GM19372 (cell line): ENCODE measurements around the gene DOCK2.

Experiments
- ATAC-seq: cut with Tn5 transposase; IDR thresholded peaks from one replicate; pipeline ENCODE4 v1.9.1; 2021; ENCODE audit warnings: mild to moderate bottlenecking, low read depth, moderate library complexity; ENCODE audit not compliant: unreplicated experiment

The DOCK2 gene

GRCh38 chr5:170104299-170104698, 467.2 kb downstream of the DOCK2 start:
- ATAC-seq = no peak

- no peak for ATAC-seq
Measured at GRCh38 chr5:170104710-170105109, 467.6 kb downstream of the DOCK2 start.

GRCh38 chr5:170105642-170106611, 468.9 kb downstream of the DOCK2 start, which contains the start of gene FOXI1:
TSS of gene FOXI1 (plus strand) at chr5:170105897. CDS start at chr5:170105958, 61 bp downstream.
- no peak for ATAC-seq

- ATAC-seq = no peak
Measured at GRCh38 chr5:170107674-170108073, 470.6 kb downstream of the DOCK2 start.

GRCh38 chr5:170108266-170108785, 471.3 kb downstream of the DOCK2 start:
- ATAC-seq = no peak

GRCh38 chr5:170109059-170110031, 472.3 kb downstream of the DOCK2 start:
- ATAC-seq = no peak

GRCh38 chr5:170110403-170111087, 473.5 kb downstream of the DOCK2 start:
- ATAC-seq = no peak

- ATAC-seq = no peak
Measured at GRCh38 chr5:170111088-170111785, 474.2 kb downstream of the DOCK2 start.

- ATAC-seq = no peak
Measured at GRCh38 chr5:170112876-170113521, 475.9 kb downstream of the DOCK2 start.

- ATAC-seq = no peak
Measured at GRCh38 chr5:170113522-170113900, 476.4 kb downstream of the DOCK2 start.

GRCh38 chr5:170114271-170114670, 477.2 kb downstream of the DOCK2 start:
- no peak for ATAC-seq

GRCh38 chr5:170115925-170116324, 478.9 kb downstream of the DOCK2 start:
- ATAC-seq = no peak

- ATAC-seq = no peak
Measured at GRCh38 chr5:170117736-170118135, 480.7 kb downstream of the DOCK2 start.

- ATAC-seq = no peak
Measured at GRCh38 chr5:170120576-170120975, 483.5 kb downstream of the DOCK2 start.

- no peak for ATAC-seq
Measured at GRCh38 chr5:170121321-170121720, 484.2 kb downstream of the DOCK2 start.

GRCh38 chr5:170126061-170126460, 489.0 kb downstream of the DOCK2 start:
- no peak for ATAC-seq

GRCh38 chr5:170126626-170127025, 489.6 kb downstream of the DOCK2 start:
- ATAC-seq = no peak

- no peak for ATAC-seq
Measured at GRCh38 chr5:170131235-170131634, 494.2 kb downstream of the DOCK2 start.
